Hepatocyte (in vitro differentiated cells): ENCODE results near the gene FLRT1. TPM values are rescaled to one million over a fixed set of nuclear protein-coding genes. Genes with fewer than 3 reads are reported as not detected.

Experiments used
- DNase-seq: peaks from one replicate; pipeline ENCODE4 v3.0.0-alpha.2; 2016; ENCODE audit warnings: low spot score
- H2AFZ ChIP-seq: fragments of 200-600 bp; sonication (generic); 2 replicates; pipeline ENCODE4 v1.6.0; 2016; ENCODE audit warnings: antibody characterized with exemption, mild to moderate bottlenecking
- H3K27ac ChIP-seq: fragments of 200-600 bp; sonication (generic); 2 replicates; pipeline ENCODE4 v1.5.1; 2016; ENCODE audit warnings: mild to moderate bottlenecking
- H3K27me3 ChIP-seq: fragments of 200-600 bp; sonication (generic); 2 replicates; pipeline ENCODE4 v1.6.1; 2016
- H3K36me3 ChIP-seq: fragments of 200-600 bp; sonication (generic); replicated peaks from 2 replicates; pipeline ENCODE4 v1.5.1; 2016; ENCODE audit warnings: low read depth; ENCODE audit not compliant: insufficient read depth
- H3K4me1 ChIP-seq: fragments of 200-600 bp; sonication (generic); 2 replicates; pipeline ENCODE4 v1.5.1; 2016; ENCODE audit warnings: mild to moderate bottlenecking, moderate library complexity; ENCODE audit not compliant: insufficient read depth
- H3K4me2 ChIP-seq: fragments of 200-600 bp; sonication (generic); 2 replicates; pipeline ENCODE4 v1.6.0; 2016
- H3K4me3 ChIP-seq: fragments of 200-600 bp; sonication (generic); 2 replicates; pipeline ENCODE4 v1.5.1; 2016; ENCODE audit warnings: mild to moderate bottlenecking
- H3K79me2 ChIP-seq: fragments of 200-600 bp; sonication (generic); 2 replicates; pipeline ENCODE4 v1.6.0; 2017; ENCODE audit warnings: mild to moderate bottlenecking
- H3K9me2 ChIP-seq: fragments of 200-600 bp; sonication (generic); replicated peaks from 2 replicates; pipeline ENCODE4 v1.6.0; 2017; ENCODE audit warnings: mild to moderate bottlenecking; ENCODE audit not compliant: insufficient read depth
- H3K9me3 ChIP-seq: fragments of 200-600 bp; sonication (generic); 2 replicates; pipeline ENCODE4 v1.5.1; 2016; ENCODE audit warnings: low read depth, mild to moderate bottlenecking
- H4K20me1 ChIP-seq: fragments of 200-600 bp; sonication (generic); 2 replicates; pipeline ENCODE4 v1.6.0; 2016; ENCODE audit warnings: mild to moderate bottlenecking; ENCODE audit not compliant: insufficient read depth, poor library complexity, severe bottlenecking
- EZH2 ChIP-seq: fragments of 200-600 bp; sonication (generic); IDR thresholded peaks from 2 replicates; pipeline ENCODE4 v1.6.1; 2016; ENCODE audit warnings: antibody characterized with exemption, mild to moderate bottlenecking, borderline replicate concordance
- EZH2phosphoT487 ChIP-seq: fragments of 200-600 bp; sonication (generic); IDR thresholded peaks from one replicate; pipeline ENCODE4 v1.6.1; 2018; ENCODE audit warnings: antibody characterized with exemption, mild to moderate bottlenecking, low read depth, moderate library complexity; ENCODE audit not compliant: unreplicated experiment, severe bottlenecking
- WGBS: methylation state at CpG from one replicate; pipeline ENCODE4 v1.1.6; 2016; ENCODE audit warnings: low lambda C conversion rate; ENCODE audit errors: missing lambda C conversion rate; 5-methylcytosine and 5-hydroxymethylcytosine counted together
- polyA plus RNA-seq: library from polyadenylated mRNA; unstranded; fragments of >200 nt; fragmentation: Nextera tagmentation; extraction: Ambion mirVana; gene quantifications from 2 replicates; pipeline ENCODE4 v1.2.1, GENCODE V29; 2016
- total RNA-seq: library from RNA; depleted of rRNA; stranded (reverse); fragments of >200 nt; gene quantifications from 2 replicates; pipeline ENCODE4 v1.2.3, GENCODE V29; 2014
- TF ChIP-seq, protein P1 (sequence below): fragments of 200-600 bp; sonication (generic); IDR thresholded peaks from 2 replicates; pipeline ENCODE4 v1.5.1; 2016; ENCODE audit warnings: antibody characterized with exemption, mild to moderate bottlenecking; ENCODE audit not compliant: poor library complexity

Gene FLRT1
- total and polyA plus RNA-seq, 2 experiments from 2014 or later = 0.34 to 0.43 TPM

DNA sequence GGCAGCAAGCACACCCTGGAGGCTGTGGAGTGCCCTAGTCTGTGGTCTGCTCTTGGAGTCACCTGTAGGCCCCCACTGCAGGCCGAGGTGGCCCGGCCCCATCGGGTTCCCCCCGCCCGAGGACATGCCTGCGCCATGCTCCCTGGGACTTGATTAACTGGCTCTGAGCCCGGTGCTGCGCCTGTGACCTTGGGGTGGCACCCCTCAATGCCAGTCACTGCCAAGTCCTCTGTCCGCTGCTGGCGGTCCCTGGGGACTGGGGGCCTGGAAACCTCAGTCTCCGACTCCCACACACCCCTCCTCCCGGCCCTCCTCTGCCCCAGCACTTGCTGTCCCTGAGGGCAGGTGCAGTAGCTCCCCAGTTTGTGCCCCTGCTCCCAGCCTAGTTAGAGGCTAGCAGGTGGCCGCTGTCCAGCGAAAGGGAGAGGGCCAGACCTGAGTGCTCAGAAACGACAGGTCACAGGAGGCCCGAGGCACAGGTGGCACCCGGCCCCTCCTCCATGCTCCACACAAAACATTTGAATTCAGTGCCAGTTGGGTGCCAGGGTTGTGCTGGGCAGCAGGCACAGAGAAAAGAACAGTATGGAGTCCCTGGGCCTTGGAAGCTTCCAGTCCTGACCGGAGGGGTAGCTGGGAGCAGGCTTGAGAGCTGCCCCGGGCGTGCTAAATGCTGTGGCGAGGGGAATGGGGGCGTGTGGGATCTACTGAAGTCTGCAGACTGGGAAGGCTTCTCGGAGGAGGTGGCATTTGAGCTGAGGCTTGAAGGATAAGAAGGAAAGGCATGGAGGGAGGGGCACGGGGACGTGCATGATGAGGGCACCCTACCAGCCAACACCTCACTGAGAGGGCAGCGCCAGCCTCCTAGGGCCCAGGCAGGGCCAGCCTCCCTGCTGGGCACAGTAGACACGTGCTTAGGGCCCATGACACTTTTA lies 16.4 kb upstream of the FLRT1 start:
- Histone ChIP-seq H3K27ac (no peak overlapping the region), H3K9me2 (no peaks in the 10 kb centered on the region), H3K4me1 (peaks cover 18% of the 10 kb centered on the region), H3K79me2 (no peaks in the 10 kb centered on the region), H3K9me3 (no peaks in the 10 kb centered on the region), H3K4me3 (no peak overlapping the region), H4K20me1 (no peaks in the 10 kb centered on the region), H3K4me2 (no peak overlapping the region), H2AFZ (no peak overlapping the region), H3K36me3 (no peaks in the 10 kb centered on the region), H3K27me3 (peaks cover 3% of the 10 kb centered on the region)
- TF ChIP-seq, protein P1, sequence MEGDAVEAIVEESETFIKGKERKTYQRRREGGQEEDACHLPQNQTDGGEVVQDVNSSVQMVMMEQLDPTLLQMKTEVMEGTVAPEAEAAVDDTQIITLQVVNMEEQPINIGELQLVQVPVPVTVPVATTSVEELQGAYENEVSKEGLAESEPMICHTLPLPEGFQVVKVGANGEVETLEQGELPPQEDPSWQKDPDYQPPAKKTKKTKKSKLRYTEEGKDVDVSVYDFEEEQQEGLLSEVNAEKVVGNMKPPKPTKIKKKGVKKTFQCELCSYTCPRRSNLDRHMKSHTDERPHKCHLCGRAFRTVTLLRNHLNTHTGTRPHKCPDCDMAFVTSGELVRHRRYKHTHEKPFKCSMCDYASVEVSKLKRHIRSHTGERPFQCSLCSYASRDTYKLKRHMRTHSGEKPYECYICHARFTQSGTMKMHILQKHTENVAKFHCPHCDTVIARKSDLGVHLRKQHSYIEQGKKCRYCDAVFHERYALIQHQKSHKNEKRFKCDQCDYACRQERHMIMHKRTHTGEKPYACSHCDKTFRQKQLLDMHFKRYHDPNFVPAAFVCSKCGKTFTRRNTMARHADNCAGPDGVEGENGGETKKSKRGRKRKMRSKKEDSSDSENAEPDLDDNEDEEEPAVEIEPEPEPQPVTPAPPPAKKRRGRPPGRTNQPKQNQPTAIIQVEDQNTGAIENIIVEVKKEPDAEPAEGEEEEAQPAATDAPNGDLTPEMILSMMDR = no peak
- TF ChIP-seq EZH2 = no peak
- no peak for TF ChIP-seq EZH2phosphoT487
- WGBS = 89% methylated on average over 27 of the region's 27 CpGs
- DNase-seq = no peak

- Histone ChIP-seq H3K79me2 (no peaks in the 10 kb centered on the region), H2AFZ (no peak overlapping the region), H3K4me2 (no peak overlapping the region), H3K4me1 (peaks cover 18% of the 10 kb centered on the region), H3K9me3 (no peaks in the 10 kb centered on the region), H4K20me1 (no peaks in the 10 kb centered on the region), H3K4me3 (no peak overlapping the region), H3K36me3 (no peaks in the 10 kb centered on the region), H3K27me3 (peaks cover 3% of the 10 kb centered on the region), H3K27ac (no peak overlapping the region), H3K9me2 (no peaks in the 10 kb centered on the region)
- no peak for TF ChIP-seq EZH2
- TF ChIP-seq, protein P1 = no peak
- TF ChIP-seq EZH2phosphoT487 = no peak
- no peak for DNase-seq
- WGBS = 71% methylated on average over 16 of the region's 22 CpGs
Measured at GRCh38 chr11:64020976-64021756, 14.6 kb upstream of the FLRT1 start.

DNA sequence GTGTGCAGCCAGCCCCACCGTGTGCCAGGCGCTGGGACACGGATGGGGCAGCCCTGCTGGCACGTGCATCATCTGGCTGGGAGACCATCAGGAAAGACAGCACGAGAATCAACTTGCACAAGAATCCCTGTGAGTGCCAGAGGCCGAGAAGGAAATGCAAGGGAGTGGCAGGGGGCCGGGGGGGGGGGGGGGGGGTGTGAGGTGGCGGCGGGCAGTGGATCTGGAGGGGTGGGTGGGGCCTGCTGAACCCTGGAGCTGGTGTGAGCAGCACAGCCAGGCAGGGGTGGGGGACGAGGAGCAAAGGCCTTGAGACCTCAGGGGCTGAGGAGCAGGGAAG lies 14.0 kb upstream of the FLRT1 start:
- WGBS = 27% methylated on average over 6 of the region's 10 CpGs
- Histone ChIP-seq H3K9me3 (no peaks in the 10 kb centered on the region), H3K36me3 (no peaks in the 10 kb centered on the region), H3K4me2 (no peak overlapping the region), H3K27ac (no peak overlapping the region), H3K4me3 (no peak overlapping the region), H3K27me3 (peaks cover 3% of the 10 kb centered on the region), H4K20me1 (no peaks in the 10 kb centered on the region), H3K79me2 (no peaks in the 10 kb centered on the region), H3K4me1 (peaks cover 18% of the 10 kb centered on the region), H2AFZ (no peak overlapping the region), H3K9me2 (no peaks in the 10 kb centered on the region)
- peak; percentile 61 for DNase-seq
- TF ChIP-seq EZH2phosphoT487 = no peak
- TF ChIP-seq EZH2 = no peak
- TF ChIP-seq, protein P1 = no peak
